Amniotic stem cell (primary cell): ENCODE results near the gene COLEC11.

Source experiments
- DNase-seq: peaks from one replicate; lab custom pipeline; 2025; lab: John Stamatoyannopoulos, UW

COLEC11 gene

GRCh38 chr2:3585261-3586109 is 9.4 kb upstream of the COLEC11 start:
- DNase-seq, result no peak

- no peak for DNase-seq
Observed at GRCh38 chr2:3586220-3586619, 8.7 kb upstream of the COLEC11 start.

- DNase-seq, result no peak
Observed at GRCh38 chr2:3587021-3587420, 7.9 kb upstream of the COLEC11 start.

- DNase-seq, result no peak
Observed at GRCh38 chr2:3587432-3587831, 7.5 kb upstream of the COLEC11 start.

- DNase-seq, result no peak
Observed at GRCh38 chr2:3588084-3588483, 6.8 kb upstream of the COLEC11 start.

GRCh38 chr2:3589086-3589485 is 5.8 kb upstream of the COLEC11 start:
- DNase-seq, result no peak

- no peak for DNase-seq
Observed at GRCh38 chr2:3595404-3595803, 492 bp downstream of the COLEC11 start.

GRCh38 chr2:3595985-3596384 is 1.1 kb downstream of the COLEC11 start:
- no peak for DNase-seq

GRCh38 chr2:3596901-3597417 is 2.0 kb downstream of the COLEC11 start:
- DNase-seq, result no peak

- DNase-seq, result no peak
Observed at GRCh38 chr2:3597567-3597966, 2.7 kb downstream of the COLEC11 start.

- no peak for DNase-seq
Observed at GRCh38 chr2:3598197-3598910, 3.4 kb downstream of the COLEC11 start.

GRCh38 chr2:3598912-3599854 is 4.3 kb downstream of the COLEC11 start:
- DNase-seq, result no peak

GRCh38 chr2:3600256-3600855 is 5.4 kb downstream of the COLEC11 start:
- DNase-seq, result no peak

- DNase-seq, result no peak
Observed at GRCh38 chr2:3601561-3602271, 6.8 kb downstream of the COLEC11 start.

GRCh38 chr2:3602553-3603339 is 7.8 kb downstream of the COLEC11 start:
- DNase-seq, result no peak

GRCh38 chr2:3603536-3604206 is 8.8 kb downstream of the COLEC11 start:
- DNase-seq, result no peak

- no peak for DNase-seq
Observed at GRCh38 chr2:3604207-3604877, 9.4 kb downstream of the COLEC11 start.

- DNase-seq, result no peak
Observed at GRCh38 chr2:3604991-3605961, 10.4 kb downstream of the COLEC11 start.
